LNCaP clone FGC (cell line): ENCODE results near the gene EPB41L4A.
"Not testable (repeated sequence)": the region's sequence is repeated elsewhere in the genome, so short reads cannot be mapped to it uniquely, and the experiment has no call there.

Experiments used
- DNase-seq: peaks from one replicate; pipeline ENCODE4 v3.0.0-alpha.2; 2011; ENCODE audit warnings: low read depth
- H3K4me3 ChIP-seq: 2 replicates; pipeline ENCODE4 v1.5.1; 2011; ENCODE audit warnings: mild to moderate bottlenecking, low read depth, low read length, control low read depth
- TF ChIP-seq, protein P1 (sequence below): IDR thresholded peaks from 2 replicates; pipeline ENCODE4 v1.5.1; 2012; ENCODE audit warnings: mild to moderate bottlenecking; ENCODE audit not compliant: control insufficient read depth, insufficient read depth; ENCODE audit errors: extremely low read depth

Gene EPB41L4A

DNA sequence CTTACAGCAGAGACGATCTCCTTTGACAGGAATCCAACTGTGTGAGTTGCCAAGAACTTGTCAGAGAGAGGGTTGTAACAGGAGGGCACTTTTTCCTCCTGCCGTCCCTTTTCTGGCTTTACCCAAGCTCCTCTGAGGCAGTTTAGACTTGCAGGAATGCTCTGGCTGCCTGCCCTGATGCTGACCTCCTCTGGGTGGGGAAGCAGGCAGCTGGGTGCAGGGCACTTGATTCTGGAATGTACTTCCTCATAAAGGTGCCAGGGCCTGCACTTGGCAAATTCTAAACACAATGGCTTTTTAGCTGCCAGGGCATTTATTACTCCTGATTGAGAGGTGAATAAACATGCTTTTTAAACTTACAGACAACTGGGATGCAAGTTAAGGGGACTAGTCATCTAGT is 190.4 kb downstream of the EPB41L4A start:
- TF ChIP-seq, protein P1, sequence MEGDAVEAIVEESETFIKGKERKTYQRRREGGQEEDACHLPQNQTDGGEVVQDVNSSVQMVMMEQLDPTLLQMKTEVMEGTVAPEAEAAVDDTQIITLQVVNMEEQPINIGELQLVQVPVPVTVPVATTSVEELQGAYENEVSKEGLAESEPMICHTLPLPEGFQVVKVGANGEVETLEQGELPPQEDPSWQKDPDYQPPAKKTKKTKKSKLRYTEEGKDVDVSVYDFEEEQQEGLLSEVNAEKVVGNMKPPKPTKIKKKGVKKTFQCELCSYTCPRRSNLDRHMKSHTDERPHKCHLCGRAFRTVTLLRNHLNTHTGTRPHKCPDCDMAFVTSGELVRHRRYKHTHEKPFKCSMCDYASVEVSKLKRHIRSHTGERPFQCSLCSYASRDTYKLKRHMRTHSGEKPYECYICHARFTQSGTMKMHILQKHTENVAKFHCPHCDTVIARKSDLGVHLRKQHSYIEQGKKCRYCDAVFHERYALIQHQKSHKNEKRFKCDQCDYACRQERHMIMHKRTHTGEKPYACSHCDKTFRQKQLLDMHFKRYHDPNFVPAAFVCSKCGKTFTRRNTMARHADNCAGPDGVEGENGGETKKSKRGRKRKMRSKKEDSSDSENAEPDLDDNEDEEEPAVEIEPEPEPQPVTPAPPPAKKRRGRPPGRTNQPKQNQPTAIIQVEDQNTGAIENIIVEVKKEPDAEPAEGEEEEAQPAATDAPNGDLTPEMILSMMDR = no peak
- no peak overlapping the region for H3K4me3 ChIP-seq
- DNase-seq = peak; percentile 94

DNA sequence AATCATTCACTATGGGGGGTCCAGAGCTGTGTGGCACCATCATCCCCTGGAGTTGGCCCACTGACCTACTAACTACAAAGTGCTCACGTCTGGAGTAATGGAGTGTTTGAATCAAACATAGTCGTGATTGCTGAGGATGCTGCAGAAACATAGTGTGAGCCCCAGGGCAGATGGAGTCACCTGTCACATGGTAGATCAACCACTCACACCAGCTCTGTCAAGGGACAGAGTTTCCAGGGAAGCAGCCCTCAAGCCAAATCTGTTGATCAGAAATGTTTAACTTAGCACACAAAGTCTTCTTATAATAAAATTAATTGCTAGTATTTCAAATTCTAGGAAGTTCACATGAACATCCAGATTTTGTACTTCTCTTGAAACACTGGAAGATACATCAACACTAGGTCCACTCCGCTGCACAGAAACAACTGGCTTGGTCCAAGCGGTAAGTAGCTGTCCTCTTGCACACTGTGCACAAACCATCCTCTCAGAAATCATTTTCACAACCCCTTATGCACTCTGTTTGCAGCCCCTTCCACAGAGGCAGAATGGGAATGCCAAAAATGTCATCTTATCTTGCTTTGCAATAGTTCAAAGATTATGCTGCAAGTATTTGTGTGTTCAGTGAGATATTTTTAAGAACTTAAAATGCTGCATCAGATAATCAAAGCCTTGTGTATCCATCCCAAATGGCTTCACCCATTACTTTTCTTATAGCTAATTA is 191.0 kb downstream of the EPB41L4A start:
- no peak for DNase-seq
- TF ChIP-seq, protein P1 = no peak
- H3K4me3 ChIP-seq = no peak overlapping the region

GRCh38 chr5:112226215-112226614 is 192.9 kb downstream of the EPB41L4A start:
- DNase-seq = no peak
- TF ChIP-seq, protein P1 = no peak
- no peak overlapping the region for H3K4me3 ChIP-seq

- not testable (repeated sequence) for H3K4me3 ChIP-seq, DNase-seq
Measured at GRCh38 chr5:112222997-112223396, 196.1 kb downstream of the EPB41L4A start.

GRCh38 chr5:112221128-112221527 is 197.9 kb downstream of the EPB41L4A start:
- TF ChIP-seq, protein P1 = no peak
- DNase-seq = no peak
- no peak overlapping the region for H3K4me3 ChIP-seq

DNA sequence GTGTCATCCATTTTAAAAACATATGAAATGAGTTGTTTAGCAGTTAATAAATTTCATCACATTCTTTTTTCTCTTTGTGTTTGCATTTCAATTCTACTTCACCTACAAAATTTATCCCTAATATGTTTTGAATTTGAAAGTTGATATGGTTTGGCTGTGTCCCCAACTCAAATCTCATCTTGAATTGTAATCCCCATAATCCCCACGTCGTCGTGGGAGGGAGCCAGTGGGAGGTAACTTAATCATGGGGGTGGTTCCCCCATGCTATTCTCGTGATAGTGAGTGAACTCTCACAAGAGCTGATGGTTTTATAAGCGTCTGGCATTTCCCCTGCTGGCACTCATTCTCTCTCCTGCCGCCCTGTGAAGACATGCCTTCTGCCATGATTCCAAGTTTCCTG is 200.1 kb downstream of the EPB41L4A start:
- TF ChIP-seq, protein P1 = no peak
- H3K4me3 ChIP-seq = no peak overlapping the region
- DNase-seq = no peak

GRCh38 chr5:112217843-112218579 is 201.1 kb downstream of the EPB41L4A start:
- H3K4me3 ChIP-seq = no peak overlapping the region
- DNase-seq = no peak
- TF ChIP-seq, protein P1 = no peak
